ENCODE results near the gene PNMT.
"Not testable (repeated sequence)": the region's sequence is repeated elsewhere in the genome, so short reads cannot be mapped to it uniquely, and the experiment has no call there.

The PNMT gene

DNA sequence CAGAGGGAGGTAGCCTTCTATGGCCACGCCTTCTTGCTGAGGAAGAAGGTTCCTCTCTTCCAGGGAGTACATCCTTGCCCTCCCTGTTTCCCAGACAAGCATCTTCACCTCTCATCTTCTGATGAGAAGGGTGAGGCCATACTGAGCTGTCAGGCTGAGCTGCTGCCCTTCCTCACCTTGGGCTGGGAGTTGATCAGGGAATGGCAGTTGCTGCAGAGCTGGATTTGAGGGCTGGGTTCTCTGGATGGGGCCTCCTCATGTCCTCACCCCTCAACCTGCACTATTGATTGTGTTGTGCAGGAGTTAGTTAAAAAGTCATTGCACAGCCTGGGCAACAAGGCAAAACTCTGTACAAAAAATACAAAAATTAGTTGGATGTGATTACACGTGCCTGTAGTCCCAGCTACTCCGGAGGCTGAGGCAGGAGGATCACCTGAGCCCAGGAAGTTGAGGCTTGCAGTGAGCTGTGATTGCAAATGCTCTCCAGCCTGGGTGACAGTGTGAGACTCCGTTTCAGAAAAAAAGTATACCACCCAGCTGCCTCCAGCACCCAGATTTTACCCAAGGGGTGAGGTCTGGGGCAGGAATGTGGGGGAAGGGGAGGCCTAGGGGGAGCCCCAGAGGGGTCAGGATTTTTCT, 33.6 kb downstream of the PNMT start:
- no peak overlapping the region for H3K4me3 ChIP-seq (ENCODE audit: low read depth, low read length)
- no peak for DNase-seq (ENCODE audit: low read depth)

DNA sequence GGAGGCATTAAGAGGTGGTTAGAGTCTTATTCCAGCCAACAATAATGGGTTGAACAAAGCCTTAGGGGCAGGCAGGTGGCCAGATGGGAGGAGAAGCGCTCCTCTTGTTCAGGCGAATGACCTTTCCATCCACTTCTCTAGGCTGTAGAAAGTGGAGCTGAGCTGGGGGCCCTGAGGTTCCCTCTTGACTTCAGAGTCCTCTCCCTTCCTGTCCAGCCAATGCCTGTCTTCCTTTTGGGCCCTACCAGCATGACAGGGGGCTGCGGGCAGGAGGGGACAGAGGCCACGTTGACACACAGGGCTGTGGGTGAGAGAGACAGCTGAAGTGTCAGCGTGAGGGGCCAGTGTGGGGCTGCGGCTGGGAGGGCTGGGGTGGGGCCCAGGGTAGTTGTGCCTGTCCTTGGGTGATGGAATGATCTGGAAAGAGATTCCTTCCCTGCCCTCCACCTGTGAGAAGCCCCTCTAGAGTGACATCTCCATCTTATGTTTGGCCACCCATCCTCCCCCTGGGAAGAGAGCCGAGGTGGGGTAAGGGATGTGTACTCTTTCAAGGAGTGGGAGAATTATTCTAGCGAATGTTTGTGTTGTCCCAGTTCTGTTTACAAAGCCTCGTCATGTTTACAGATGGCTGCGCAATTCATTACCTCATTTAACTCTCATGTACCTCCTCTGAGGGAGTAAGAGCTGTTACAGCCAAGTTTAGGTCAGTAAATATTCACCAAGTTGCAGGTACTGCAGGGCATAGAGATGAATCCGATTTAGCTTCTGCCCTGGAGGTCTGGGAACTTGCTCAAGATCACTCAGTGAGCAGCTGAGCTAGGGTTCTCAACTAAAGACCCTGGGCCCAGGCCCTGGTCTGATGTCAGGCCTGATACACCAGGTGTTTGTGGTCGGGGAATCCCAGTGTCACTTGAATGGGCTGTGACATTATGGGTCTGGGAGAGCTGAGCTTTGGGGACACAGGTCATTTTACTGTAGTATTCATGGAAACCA, 34.9 kb downstream of the PNMT start:
- no peak overlapping the region for H3K4me3 ChIP-seq (ENCODE audit: low read depth, low read length)
- no peak for DNase-seq (ENCODE audit: low read depth)

DNA sequence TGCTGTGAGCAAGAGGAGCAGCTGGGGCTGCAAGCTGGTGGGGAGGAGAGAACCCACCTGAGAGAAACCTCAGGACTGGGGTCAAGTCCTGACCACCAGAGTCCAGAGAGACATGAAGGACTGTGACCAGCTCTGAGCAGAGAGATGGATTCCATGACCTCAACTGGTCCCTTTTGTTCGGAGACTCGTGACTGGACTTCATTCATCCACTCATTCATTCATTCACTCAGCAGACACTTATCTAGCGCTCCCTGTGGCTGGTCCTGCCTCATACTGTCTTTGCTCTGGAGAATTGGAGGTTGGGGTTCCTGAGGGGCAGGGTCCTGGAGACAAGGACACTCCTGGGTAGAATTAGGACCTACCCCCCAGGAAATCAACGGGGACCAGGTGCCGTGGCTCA, 35.7 kb downstream of the PNMT start:
- H3K4me3 ChIP-seq (ENCODE audit: low read depth, low read length): no peak overlapping the region
- no peak for DNase-seq (ENCODE audit: low read depth)

GRCh38 chr17:39704821-39705551, 36.7 kb downstream of the PNMT start:
- DNase-seq (ENCODE audit: low read depth): no peak
- H3K4me3 ChIP-seq (ENCODE audit: low read depth, low read length): no peak overlapping the region

GRCh38 chr17:39705786-39706348, 37.6 kb downstream of the PNMT start:
- H3K4me3 ChIP-seq (ENCODE audit: low read depth, low read length): no peak overlapping the region
- DNase-seq (ENCODE audit: low read depth): no peak

DNA sequence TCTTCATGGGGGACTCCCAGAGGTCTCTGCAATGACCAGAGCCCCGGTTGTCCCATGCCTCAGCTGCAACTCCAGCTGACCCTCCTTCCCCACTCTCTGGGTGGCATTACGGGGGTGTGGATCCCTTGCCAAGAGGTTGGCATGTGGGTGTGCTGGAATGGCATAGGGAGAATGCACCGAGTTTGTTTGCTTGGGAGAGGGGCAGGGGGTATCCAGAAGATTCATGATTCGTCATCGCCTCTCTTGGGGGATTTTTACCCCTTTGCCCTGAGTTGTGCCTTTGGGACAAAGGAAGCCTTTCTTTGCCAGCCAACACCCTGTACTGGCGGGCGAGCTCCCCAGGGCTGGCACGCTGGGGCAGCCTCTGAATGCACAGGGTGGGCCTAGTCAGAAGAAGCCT, 38.1 kb downstream of the PNMT start:
- H3K4me3 ChIP-seq (ENCODE audit: low read depth, low read length): no peak overlapping the region
- DNase-seq (ENCODE audit: low read depth): no peak

DNA sequence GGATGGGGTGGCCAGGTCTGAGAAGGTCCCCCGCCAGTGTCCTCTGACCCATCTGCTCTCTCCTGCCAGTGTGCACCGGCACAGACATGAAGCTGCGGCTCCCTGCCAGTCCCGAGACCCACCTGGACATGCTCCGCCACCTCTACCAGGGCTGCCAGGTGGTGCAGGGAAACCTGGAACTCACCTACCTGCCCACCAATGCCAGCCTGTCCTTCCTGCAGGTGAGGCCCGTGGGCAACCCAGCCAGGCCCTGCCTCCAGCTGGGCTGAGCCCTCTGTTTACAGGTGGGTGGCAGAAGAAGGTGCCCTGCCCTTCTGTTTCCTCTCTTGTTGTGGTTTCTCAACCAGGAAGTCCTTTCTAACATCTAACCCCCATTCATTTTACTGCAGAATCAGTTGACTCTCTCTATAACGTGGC, 38.7 kb downstream of the PNMT start:
- DNase-seq (ENCODE audit: low read depth): no peak
- no peak overlapping the region for H3K4me3 ChIP-seq (ENCODE audit: low read depth, low read length)

DNA sequence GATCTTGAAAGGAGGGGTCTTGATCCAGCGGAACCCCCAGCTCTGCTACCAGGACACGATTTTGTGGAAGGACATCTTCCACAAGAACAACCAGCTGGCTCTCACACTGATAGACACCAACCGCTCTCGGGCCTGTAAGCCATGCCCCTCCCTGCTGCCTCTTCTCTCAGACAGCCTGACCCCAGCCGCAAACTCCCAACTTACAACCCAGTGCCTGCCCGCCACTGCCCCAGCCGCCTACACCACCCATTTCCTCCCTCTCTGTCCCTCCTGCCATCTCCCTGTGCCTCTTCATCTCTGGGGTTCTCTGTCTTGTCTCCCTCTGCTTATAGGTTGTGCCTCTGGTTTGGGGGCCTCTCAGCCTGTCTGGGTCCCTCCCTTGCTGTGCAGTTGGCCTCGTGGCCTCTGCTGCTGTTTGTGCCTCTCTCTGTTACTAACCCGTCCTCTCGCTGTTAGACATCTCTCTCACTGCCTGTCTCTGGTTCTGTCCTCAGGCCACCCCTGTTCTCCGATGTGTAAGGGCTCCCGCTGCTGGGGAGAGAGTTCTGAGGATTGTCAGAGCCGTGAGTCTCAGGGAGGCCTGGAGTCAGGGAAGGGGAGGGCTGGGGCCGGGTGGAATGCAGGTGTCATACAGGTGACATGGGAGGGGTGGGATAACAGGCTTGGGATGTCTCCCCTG, 41.2 kb downstream of the PNMT start:
- H3K4me3 ChIP-seq (ENCODE audit: low read depth, low read length): no peak overlapping the region
- DNase-seq (ENCODE audit: low read depth): no peak

GRCh38 chr17:39709998-39710964, 42.0 kb downstream of the PNMT start:
- H3K4me3 ChIP-seq (ENCODE audit: low read depth, low read length): no peak overlapping the region
- DNase-seq (ENCODE audit: low read depth): no peak

GRCh38 chr17:39711071-39711470, 42.8 kb downstream of the PNMT start:
- not testable (repeated sequence) for H3K4me3 ChIP-seq (ENCODE audit: low read depth, low read length); DNase-seq (ENCODE audit: low read depth)

DNA sequence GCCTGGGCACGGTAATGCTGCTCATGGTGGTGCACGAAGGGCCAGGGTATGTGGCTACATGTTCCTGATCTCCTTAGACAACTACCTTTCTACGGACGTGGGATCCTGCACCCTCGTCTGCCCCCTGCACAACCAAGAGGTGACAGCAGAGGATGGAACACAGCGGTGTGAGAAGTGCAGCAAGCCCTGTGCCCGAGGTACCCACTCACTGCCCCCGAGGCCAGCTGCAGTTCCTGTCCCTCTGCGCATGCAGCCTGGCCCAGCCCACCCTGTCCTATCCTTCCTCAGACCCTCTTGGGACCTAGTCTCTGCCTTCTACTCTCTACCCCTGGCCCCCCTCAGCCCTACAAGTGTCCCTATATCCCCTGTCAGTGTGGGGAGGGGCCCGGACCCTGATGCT, 43.6 kb downstream of the PNMT start:
- DNase-seq (ENCODE audit: low read depth): no peak
- no peak overlapping the region for H3K4me3 ChIP-seq (ENCODE audit: low read depth, low read length)

GRCh38 chr17:39714234-39714633, 46.0 kb downstream of the PNMT start:
- H3K4me3 ChIP-seq (ENCODE audit: low read depth, low read length): no peak overlapping the region
- no peak for DNase-seq (ENCODE audit: low read depth)

DNA sequence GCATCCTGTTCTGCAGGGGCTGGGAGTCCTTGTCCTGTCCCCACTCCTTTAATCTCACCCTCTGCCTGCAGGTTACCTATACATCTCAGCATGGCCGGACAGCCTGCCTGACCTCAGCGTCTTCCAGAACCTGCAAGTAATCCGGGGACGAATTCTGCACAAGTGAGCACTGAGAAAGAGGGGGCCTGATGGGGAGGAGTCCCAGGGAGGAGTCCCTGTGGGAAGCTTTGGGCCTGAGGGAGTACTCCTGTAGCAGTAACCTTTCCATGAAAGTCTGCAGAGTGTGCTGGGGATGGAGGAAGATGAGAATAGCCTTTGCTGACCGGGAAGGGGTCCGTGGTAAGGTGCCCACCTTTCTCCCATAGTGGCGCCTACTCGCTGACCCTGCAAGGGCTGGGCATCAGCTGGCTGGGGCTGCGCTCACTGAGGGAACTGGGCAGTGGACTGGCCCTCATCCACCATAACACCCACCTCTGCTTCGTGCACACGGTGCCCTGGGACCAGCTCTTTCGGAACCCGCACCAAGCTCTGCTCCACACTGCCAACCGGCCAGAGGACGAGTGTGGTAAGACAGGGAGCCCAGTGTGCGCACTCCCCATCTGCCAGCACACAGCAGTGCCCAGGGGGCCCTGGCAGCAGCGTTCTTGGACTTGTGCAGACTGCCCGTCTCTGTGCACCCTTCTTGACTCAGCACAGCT, 47.3 kb downstream of the PNMT start:
- DNase-seq (ENCODE audit: low read depth): no peak

DNA sequence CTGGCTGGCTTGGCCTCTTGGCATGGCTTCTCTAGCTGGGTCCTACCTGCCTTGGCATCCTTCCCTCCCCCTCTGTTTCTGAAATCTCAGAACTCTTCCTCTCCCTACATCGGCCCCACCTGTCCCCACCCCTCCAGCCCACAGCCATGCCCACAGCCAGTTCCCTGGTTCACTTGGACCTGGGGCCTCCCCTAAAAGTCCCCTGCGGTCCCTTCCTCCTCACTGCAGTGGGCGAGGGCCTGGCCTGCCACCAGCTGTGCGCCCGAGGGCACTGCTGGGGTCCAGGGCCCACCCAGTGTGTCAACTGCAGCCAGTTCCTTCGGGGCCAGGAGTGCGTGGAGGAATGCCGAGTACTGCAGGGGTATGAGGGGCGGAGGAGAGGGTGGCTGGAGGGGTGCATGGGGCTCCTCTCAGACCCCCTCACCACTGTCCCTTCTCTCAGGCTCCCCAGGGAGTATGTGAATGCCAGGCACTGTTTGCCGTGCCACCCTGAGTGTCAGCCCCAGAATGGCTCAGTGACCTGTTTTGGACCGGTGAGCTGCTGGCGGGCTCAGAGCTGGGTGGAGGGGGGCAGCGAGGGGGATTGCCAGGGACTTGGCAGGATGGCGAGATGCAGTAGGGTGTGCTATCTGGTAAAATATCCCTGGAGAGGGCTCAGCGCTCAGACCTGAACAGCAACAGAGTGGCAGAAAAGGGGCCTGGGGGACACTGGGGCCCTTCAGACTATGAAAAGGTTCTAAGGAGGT, 48.0 kb downstream of the PNMT start:
- no peak overlapping the region for H3K4me3 ChIP-seq (ENCODE audit: low read depth, low read length)
- no peak for DNase-seq (ENCODE audit: low read depth)

More for the DNA sequence above, 47.3 kb downstream of the PNMT start:
- no peak overlapping the region for H3K4me3 ChIP-seq (ENCODE audit: low read depth, low read length)

GRCh38 chr17:39716879-39717536, 48.8 kb downstream of the PNMT start:
- H3K4me3 ChIP-seq (ENCODE audit: low read depth, low read length): no peak overlapping the region
- DNase-seq (ENCODE audit: low read depth): no peak

DNA sequence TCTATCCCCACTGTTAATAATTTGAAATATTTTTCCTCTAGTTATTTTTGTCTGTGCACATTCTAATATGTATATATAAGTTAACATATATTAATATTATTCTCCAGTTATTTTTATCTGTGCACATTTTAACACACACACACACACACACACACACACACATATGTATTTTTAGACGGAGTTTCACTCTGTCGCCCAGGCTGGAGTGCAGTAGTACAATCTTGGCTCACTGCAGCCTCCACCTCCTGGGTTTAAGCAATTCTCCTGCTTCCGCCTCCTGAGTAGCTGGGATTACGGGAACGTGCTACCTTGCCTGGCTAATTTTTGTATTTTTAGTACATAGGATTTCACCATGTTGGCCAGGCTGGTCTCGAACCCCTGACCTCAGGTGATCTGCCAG, 49.4 kb downstream of the PNMT start:
- DNase-seq (ENCODE audit: low read depth): no peak
- no peak overlapping the region for H3K4me3 ChIP-seq (ENCODE audit: low read depth, low read length)

Data from skeletal muscle cell (primary cell).